Activated CD8-positive, alpha-beta T cell treated with anti-CD3 and anti-CD28 coated beads, Interleukin-2, amount 10 ng/mL, durations not matched to agents 7 days and 5 days (primary cell): ENCODE data around the gene ENOX1. TPM values are rescaled to one million over a fixed set of nuclear protein-coding genes. Genes with fewer than 3 reads are reported as not detected.

Experiments
- ATAC-seq: fragments of 150-1000 bp; cut with Tn5 transposase; one replicate; pipeline ENCODE4 v1.10.0; 2021; ENCODE audit warnings: moderate library complexity
- CTCF ChIA-PET: fragments of 350-600 bp; sonication (Branson Sonifier 250); formaldehyde crosslinking; loops from one replicate; lab custom pipeline; 2021; ENCODE audit warnings: antibody characterized with exemption; lab: Charles Lee
- POLR2A ChIA-PET: fragments of 350-600 bp; sonication (Branson Sonifier 250); formaldehyde crosslinking; loops from one replicate; lab custom pipeline; 2021; ENCODE audit warnings: antibody characterized with exemption; lab: Charles Lee
- DNase-seq: peaks from one replicate; pipeline ENCODE4 v3.0.0-alpha.2; 2020
- H3K27ac Mint-ChIP-seq: one replicate; pipeline ENCODE4 v1.8.0; 2021; ENCODE audit warnings: mild to moderate bottlenecking, mixed read lengths
- H3K27me3 Mint-ChIP-seq: one replicate; pipeline ENCODE4 v1.8.0; 2021; ENCODE audit warnings: low read depth, mixed read lengths
- H3K36me3 Mint-ChIP-seq: one replicate; pipeline ENCODE4 v1.8.0; 2021; ENCODE audit warnings: low read depth, mixed read lengths
- H3K4me1 Mint-ChIP-seq: one replicate; pipeline ENCODE4 v1.8.0; 2021; ENCODE audit warnings: low read depth, mixed read lengths
- H3K4me3 Mint-ChIP-seq: one replicate; pipeline ENCODE4 v1.8.0; 2021; ENCODE audit warnings: mild to moderate bottlenecking, mixed read lengths
- H3K9me3 Mint-ChIP-seq: one replicate; pipeline ENCODE4 v1.8.0; 2022; ENCODE audit warnings: mixed read lengths; ENCODE audit not compliant: insufficient read depth
- total RNA-seq, 2 experiments: library from RNA; stranded (reverse); gene quantifications; one replicate each; pipeline ENCODE4 v1.2.3, GENCODE V29; 2021

ENOX1 gene
- total RNA-seq, 2 experiments from 2014 or later, result 0.08 TPM; not detected in 1

DNA sequence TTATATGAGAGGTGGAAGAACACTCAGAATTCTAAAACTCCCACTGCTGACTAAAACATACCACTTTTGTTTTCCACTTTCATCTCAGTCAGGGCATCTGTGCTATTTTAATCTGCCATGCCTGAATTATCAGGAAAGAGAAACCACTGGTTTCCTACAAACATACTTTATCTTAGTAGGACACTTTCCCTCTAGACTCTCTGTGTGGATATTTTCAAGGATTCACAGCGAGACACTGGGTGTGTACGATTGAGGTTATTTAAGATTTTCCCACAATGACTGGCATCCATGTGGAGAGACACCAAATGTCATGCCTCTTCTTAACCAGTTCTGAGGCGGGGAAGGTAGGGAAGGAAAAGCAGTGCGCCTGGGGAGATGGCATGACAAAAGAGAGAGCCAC lies 212.2 kb downstream of the ENOX1 start:
- CTCF ChIA-PET, result no interaction called here
- no peak overlapping the region for H3K27ac Mint-ChIP-seq
- H3K4me1 Mint-ChIP-seq, result peaks cover 19% of the 10 kb centered on the region

DNA sequence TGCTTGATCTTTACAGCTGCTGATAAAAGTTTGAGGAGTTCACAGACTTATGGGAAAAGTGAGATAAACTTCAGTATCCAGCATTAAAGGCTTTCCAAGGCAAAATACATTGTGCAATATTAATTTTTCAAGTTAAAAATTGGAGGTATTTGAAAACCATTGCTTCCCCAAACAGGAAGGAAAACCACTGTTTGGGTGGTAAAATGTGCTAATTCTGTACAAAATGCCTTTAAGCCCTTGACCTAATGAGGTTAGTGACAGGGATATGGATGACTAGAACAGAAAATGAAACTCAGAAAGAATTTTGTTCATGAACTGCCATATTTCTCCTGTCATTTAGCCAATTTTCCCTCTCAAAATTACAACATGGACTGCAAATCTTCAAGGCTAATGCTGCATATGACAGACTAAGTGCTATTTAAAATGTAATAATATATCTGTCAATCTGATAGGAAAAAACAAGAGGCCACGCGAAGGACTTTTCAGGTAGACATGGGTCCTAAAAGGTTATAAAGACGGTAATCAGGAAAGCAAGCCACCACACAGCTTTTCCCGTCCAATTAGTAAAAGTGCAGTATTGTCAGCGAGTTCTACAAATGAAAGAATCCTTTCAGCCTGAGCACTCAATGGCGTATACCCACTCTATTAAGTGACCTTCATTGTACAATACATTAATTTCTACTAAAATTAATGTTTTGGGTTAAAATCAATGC lies 212.8 kb downstream of the ENOX1 start:
- H3K27me3 Mint-ChIP-seq, result peaks cover 22% of the 10 kb centered on the region
- peaks cover 19% of the 10 kb centered on the region for H3K4me1 Mint-ChIP-seq
- no peak overlapping the region for H3K27ac Mint-ChIP-seq
- H3K36me3 Mint-ChIP-seq, result peaks cover 2% of the 10 kb centered on the region
- ATAC-seq, result no peak
- POLR2A ChIA-PET, result no interaction called here
- no peaks in the 10 kb centered on the region for H3K9me3 Mint-ChIP-seq
- H3K4me3 Mint-ChIP-seq, result no peak overlapping the region
- CTCF ChIA-PET, result no interaction called here
- no peak for DNase-seq

More for the DNA sequence above, 212.2 kb downstream of the ENOX1 start:
- H3K36me3 Mint-ChIP-seq, result peaks cover 2% of the 10 kb centered on the region
- DNase-seq, result no peak
- no peak for ATAC-seq
- H3K4me3 Mint-ChIP-seq, result no peak overlapping the region
- no peaks in the 10 kb centered on the region for H3K9me3 Mint-ChIP-seq
- peaks cover 18% of the 10 kb centered on the region for H3K27me3 Mint-ChIP-seq
- POLR2A ChIA-PET, result no interaction called here

DNA sequence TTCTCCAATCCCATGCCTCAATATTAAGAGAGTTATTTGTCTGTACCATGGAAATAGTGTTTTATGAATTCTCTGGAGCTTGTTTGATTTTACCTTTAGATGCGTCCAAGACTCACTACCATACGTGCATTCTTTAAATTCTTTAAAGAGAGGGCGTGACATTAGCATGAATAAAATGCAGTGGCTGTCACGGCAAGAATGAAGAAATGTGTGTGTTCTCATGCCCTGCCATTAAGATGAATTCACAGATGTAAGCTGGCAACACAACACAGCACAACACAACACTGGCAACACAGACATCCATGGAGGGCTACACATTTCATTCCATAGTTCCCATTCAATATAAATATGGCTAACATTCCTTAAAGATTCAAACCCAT lies 213.4 kb downstream of the ENOX1 start:
- peaks cover 20% of the 10 kb centered on the region for H3K27me3 Mint-ChIP-seq
- ATAC-seq (no peak), DNase-seq (no peak)
- H3K4me3 Mint-ChIP-seq, result no peak overlapping the region
- POLR2A ChIA-PET, result no interaction called here
- H3K9me3 Mint-ChIP-seq, result no peaks in the 10 kb centered on the region
- H3K27ac Mint-ChIP-seq, result no peak overlapping the region
- peaks cover 19% of the 10 kb centered on the region for H3K4me1 Mint-ChIP-seq
- CTCF ChIA-PET, result no interaction called here
- peaks cover 2% of the 10 kb centered on the region for H3K36me3 Mint-ChIP-seq

DNA sequence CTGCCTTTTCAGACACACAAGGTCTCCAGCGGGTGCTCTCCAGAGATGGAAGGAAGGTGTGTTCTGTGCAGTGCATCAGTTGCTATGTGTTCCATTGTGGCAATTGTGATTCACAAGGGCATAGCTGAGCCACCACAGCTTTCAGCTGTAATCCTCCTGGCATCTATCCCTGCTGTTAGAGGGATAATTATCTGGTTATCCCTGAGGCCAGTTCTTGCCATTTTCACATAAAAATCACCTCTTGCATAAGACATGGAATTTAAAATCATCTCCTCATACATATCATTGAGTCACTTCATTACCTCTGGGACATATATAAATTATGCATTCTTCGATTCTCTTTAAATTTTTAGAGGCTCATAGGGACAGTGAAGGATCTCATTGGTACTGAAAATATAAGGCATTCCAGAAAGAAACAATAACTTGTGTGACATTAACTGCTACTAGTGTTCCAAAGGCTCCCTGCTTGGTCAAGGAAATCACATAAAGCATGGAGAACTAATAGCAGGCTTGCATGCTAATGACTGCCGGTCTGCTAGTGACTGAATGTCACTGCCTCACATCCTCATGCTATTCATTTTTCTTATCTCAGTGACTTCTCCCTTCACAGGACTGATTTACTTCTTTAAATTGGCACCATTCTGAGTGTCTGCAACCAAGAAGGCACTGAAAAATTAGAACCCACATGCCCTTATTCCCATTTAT lies 214.0 kb downstream of the ENOX1 start:
- no peak overlapping the region for H3K4me3 Mint-ChIP-seq
- peaks cover 20% of the 10 kb centered on the region for H3K27me3 Mint-ChIP-seq
- no peak overlapping the region for H3K27ac Mint-ChIP-seq
- ChIA-PET CTCF (no interaction called here), POLR2A (no interaction called here)
- no peaks in the 10 kb centered on the region for H3K9me3 Mint-ChIP-seq
- ATAC-seq, result no peak
- H3K4me1 Mint-ChIP-seq, result peaks cover 19% of the 10 kb centered on the region
- DNase-seq, result no peak
- H3K36me3 Mint-ChIP-seq, result peaks cover 2% of the 10 kb centered on the region

DNA sequence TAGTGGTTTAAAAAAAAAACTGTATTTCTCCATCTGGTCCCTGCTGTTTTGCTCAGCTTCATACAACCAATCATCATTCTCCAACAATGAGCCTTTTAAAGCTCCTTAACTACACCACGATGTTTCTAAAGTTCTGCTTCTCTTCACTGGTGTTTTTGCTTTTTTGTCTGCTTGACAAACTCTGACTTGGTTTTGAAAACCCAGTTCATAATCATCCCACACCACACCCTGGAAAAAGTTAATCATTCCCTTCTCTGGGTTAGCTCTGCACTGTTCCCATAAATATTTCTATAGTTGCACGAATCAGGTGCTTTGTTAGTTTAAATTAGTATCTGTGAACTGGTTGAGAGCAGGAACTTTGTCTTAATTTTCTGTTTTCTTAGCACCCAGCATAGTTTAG lies 217.1 kb downstream of the ENOX1 start:
- Mint-ChIP-seq H3K4me1 (peaks cover 16% of the 10 kb centered on the region), H3K4me3 (no peak overlapping the region), H3K36me3 (peaks cover 1% of the 10 kb centered on the region), H3K27me3 (peaks cover 20% of the 10 kb centered on the region), H3K27ac (no peak overlapping the region), H3K9me3 (no peaks in the 10 kb centered on the region)
- ChIA-PET CTCF (no interaction called here), POLR2A (no interaction called here)
- ATAC-seq (no peak), DNase-seq (no peak)

DNA sequence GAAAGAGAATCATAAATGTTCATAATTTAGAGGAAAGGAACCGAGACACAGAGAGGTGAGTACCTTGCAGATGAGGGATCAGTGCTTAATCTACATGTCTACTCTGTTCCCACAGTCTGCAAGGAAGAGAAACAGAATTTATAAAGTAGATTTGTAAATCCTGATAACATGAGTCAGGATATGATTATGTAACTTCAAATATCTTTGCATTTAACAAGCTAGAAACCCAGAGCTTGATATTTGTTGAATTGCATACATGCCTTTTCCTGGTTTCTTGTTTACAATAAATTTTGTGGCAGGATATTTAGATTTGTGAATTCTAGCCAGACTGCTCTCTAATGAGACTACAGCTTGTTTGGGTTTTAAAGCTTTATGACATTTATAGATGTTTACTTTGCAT lies 219.2 kb downstream of the ENOX1 start:
- Mint-ChIP-seq H3K27me3 (peaks cover 22% of the 10 kb centered on the region), H3K9me3 (no peaks in the 10 kb centered on the region), H3K36me3 (no peaks in the 10 kb centered on the region), H3K27ac (no peak overlapping the region), H3K4me3 (no peak overlapping the region), H3K4me1 (no peaks in the 10 kb centered on the region)
- DNase-seq (no peak), ATAC-seq (no peak)
- ChIA-PET CTCF (no interaction called here), POLR2A (no interaction called here)

DNA sequence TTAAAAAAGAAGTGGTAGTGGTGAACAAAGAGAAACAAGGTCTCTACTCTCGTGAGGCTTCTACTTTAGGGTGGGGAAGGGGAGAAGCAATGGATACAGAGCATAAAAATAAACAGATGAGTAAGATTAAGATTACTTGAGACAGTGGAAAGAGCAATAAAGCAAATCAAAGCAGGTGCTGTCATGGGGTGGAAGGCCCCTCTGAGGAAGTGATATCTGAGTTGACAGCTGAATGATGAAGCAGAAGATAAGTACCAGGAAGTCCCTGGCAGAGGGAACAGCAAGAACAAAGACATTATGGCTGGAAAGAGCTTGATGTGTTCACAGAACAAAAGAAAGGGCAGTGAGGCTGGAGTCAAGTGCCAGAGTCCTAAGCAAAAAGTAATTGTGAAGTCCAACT lies 221.8 kb downstream of the ENOX1 start:
- DNase-seq (no peak), ATAC-seq (no peak)
- Mint-ChIP-seq H3K27me3 (peaks cover 20% of the 10 kb centered on the region), H3K4me3 (no peak overlapping the region), H3K27ac (no peak overlapping the region), H3K36me3 (no peaks in the 10 kb centered on the region), H3K9me3 (no peaks in the 10 kb centered on the region), H3K4me1 (no peaks in the 10 kb centered on the region)
- POLR2A ChIA-PET, result no interaction called here
- CTCF ChIA-PET, result interaction anchor here (0.5 kb wide), 1 partner anchor 8 kb away, joined by 3 read pairs; no protein-coding TSS in a partner anchor

DNA sequence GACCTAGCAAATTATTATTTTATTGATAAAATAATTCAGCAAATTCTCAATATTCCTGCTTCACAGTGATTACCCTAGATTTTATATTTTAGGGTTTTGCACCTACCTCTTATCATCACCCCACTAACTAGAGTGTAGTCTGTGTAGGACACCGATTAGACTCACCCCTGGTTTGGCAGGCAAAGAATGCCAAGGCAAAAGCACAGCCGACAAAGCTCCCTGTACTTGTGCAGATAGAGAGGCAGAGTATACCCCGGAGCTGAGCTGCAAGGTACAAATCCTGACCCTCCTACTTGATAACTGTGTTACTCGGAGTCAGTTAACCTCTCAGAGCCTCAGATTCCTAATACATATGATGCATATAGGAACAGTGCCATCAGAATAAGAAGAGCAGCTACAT lies 225.7 kb downstream of the ENOX1 start:
- no peaks in the 10 kb centered on the region for H3K36me3 Mint-ChIP-seq
- H3K27me3 Mint-ChIP-seq, result peaks cover 18% of the 10 kb centered on the region
- H3K4me3 Mint-ChIP-seq, result no peak overlapping the region
- DNase-seq, result no peak
- CTCF ChIA-PET, result no interaction called here
- H3K4me1 Mint-ChIP-seq, result no peaks in the 10 kb centered on the region
- no peaks in the 10 kb centered on the region for H3K9me3 Mint-ChIP-seq
- POLR2A ChIA-PET, result no interaction called here
- H3K27ac Mint-ChIP-seq, result no peak overlapping the region
- no peak for ATAC-seq

DNA sequence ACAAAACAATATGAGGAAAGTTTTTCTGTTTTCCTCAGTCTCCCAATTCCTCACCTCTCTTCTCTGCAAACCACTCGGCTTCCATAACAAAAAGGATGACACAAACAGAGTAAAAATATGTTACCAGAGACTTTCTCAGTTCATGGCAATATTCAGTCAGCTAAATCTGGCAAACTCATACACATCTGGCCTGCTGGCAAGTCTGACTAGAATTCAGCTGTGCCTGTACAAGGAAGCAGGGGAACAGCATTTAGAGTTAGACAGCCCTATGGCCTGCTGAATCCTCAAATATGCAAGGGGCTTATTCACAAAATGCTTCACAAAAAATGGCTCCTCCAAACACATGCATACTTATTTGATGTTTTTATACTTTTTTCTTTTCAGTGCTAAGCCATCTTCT lies 227.8 kb downstream of the ENOX1 start:
- no peak for ATAC-seq
- Mint-ChIP-seq H3K36me3 (no peaks in the 10 kb centered on the region), H3K4me3 (no peak overlapping the region), H3K27ac (no peak overlapping the region), H3K9me3 (no peaks in the 10 kb centered on the region), H3K4me1 (no peaks in the 10 kb centered on the region), H3K27me3 (peaks cover 15% of the 10 kb centered on the region)
- DNase-seq, result no peak
- CTCF ChIA-PET, result no interaction called here
- POLR2A ChIA-PET, result no interaction called here

DNA sequence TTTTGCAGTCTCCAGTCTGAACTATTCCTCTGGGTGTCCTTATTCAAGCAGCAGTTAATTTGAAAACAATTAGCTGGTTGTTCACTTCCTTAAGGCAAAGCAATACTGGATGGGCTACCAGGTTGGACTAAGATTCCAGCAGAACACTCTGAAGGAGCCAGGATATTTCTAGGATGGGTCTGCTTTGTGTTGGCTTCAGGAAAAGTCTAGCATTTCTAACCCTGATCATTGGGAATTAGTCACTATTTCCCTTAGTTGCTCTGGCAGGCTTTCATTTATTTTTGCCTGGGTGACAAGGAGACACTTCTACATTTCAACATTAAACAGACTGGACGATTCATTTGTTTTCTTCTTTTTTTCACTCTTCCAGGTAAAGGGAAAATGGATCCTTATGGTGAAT lies 228.4 kb downstream of the ENOX1 start:
- Mint-ChIP-seq H3K36me3 (no peaks in the 10 kb centered on the region), H3K4me1 (no peaks in the 10 kb centered on the region), H3K27ac (no peak overlapping the region), H3K9me3 (no peaks in the 10 kb centered on the region), H3K27me3 (peaks cover 12% of the 10 kb centered on the region), H3K4me3 (no peak overlapping the region)
- POLR2A ChIA-PET, result no interaction called here
- ATAC-seq (no peak), DNase-seq (no peak)
- CTCF ChIA-PET, result no interaction called here

DNA sequence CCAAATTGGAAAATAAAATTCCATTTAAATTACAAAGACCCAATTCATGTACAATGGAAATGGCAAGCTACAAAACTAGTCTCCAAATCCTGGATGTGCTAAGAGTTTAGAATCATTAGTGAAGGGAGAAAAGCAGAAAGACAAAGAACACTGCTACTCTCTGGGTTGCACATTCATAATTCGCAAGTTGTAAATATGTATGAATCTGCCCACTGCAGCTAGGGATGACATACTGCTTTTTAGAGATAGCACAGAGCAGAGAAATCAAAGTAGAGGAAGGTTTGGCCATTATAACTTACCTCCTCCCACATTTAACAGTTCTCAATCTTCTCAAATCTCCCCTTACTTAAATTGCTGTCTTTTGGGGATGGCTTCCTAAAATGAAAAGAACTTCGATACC lies 231.1 kb downstream of the ENOX1 start:
- ChIA-PET POLR2A (no interaction called here), CTCF (no interaction called here)
- DNase-seq, result no peak
- Mint-ChIP-seq H3K27me3 (peaks cover 4% of the 10 kb centered on the region), H3K36me3 (no peaks in the 10 kb centered on the region), H3K4me3 (no peak overlapping the region), H3K9me3 (no peaks in the 10 kb centered on the region), H3K4me1 (no peaks in the 10 kb centered on the region), H3K27ac (no peak overlapping the region)
- ATAC-seq, result no peak

DNA sequence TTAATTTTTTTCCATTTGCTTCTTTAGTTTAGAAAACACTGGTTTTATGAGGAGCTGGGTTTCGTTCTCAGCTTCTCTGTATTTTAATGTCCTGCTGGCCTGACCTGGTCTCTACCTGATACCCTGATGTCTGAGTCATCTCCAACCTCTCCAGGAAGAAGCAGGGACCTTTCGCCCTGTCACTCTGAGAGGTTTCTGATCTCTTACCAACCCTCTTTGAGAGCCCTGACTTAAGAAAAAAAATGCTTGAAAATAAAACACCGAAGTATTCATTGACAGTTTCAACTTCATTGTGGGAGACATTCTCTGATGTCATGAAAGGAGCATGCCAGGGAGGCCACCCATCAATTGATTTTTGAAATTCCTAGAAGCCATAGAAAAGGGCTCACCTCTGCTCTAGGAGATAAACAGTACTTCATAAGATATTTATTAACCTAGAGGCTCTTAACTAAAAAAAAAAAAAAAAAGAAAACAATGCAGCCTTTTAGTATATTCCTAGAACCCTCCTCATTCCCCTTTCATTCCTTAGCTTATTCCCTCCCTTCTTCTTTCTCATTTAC lies 234.8 kb downstream of the ENOX1 start:
- POLR2A ChIA-PET, result interaction anchor here (0.6 kb wide), 1 partner anchor 116 kb away, joined by 3 read pairs; no protein-coding TSS in a partner anchor
- Mint-ChIP-seq H3K4me3 (no peak overlapping the region), H3K36me3 (no peaks in the 10 kb centered on the region), H3K27me3 (no peaks in the 10 kb centered on the region), H3K9me3 (no peaks in the 10 kb centered on the region), H3K4me1 (no peaks in the 10 kb centered on the region), H3K27ac (no peak overlapping the region)
- CTCF ChIA-PET, result no interaction called here
- ATAC-seq (no peak), DNase-seq (no peak)
